IMR-90 (cell line): ENCODE results near the gene EEF1AKMT1. TPM values are rescaled to one million over a fixed set of nuclear protein-coding genes. Genes with fewer than 3 reads are reported as not detected.
A peak's percentile ranks its signal among the peaks of the same experiment; 100 is the strongest.

Source experiments
- ATAC-seq: fragments of 200-7000 bp; cut with Tn5 transposase; 2 replicates; pipeline ENCODE4 v1.9.1; 2020; ENCODE audit warnings: low read depth, mild to moderate bottlenecking, moderate library complexity
- BruUV-seq: library from RNA; stranded (reverse); fragments of 400-500 nt; replicated peaks from 2 replicates; lab custom pipeline; 2021; lab: Mats Ljungman, UMichigan
- CTCF ChIA-PET: fragments of 300-600 bp; formaldehyde crosslinking; extraction: SDS; loops from one replicate; lab custom pipeline; 2021; ENCODE audit warnings: antibody characterized with exemption; lab: Yijun Ruan, JAX
- POLR2A ChIA-PET: fragments of 300-600 bp; sonication (Branson Sonifier 250); formaldehyde crosslinking; loops from one replicate; lab custom pipeline; 2022; ENCODE audit warnings: antibody characterized with exemption; ENCODE audit not compliant: unreplicated experiment; lab: Charles Lee
- DNase-seq: peaks from one replicate; pipeline ENCODE4 v3.0.0; 2013
- H2AFZ ChIP-seq: replicated peaks from 2 replicates; pipeline ENCODE3; 2013; ENCODE audit warnings: low read length, mild to moderate bottlenecking; ENCODE audit not compliant: poor library complexity
- H2AK5ac ChIP-seq: 2 replicates; pipeline ENCODE4 v1.6.1; 2013; ENCODE audit warnings: low read depth, low read length, inconsistent platforms
- H2AK9ac ChIP-seq: replicated peaks from 2 replicates; pipeline ENCODE3; 2013; ENCODE audit warnings: mild to moderate bottlenecking, low read depth, low read length, moderate library complexity; ENCODE audit not compliant: poor library complexity
- H2BK120ac ChIP-seq: 2 replicates; pipeline ENCODE4 v1.6.1; 2013; ENCODE audit warnings: low read depth, low read length, inconsistent platforms
- H2BK15ac ChIP-seq: 3 replicates; pipeline ENCODE4 v1.6.1; 2013; ENCODE audit warnings: low read depth, low read length, inconsistent platforms
- H2BK20ac ChIP-seq: 2 replicates; pipeline ENCODE4 v1.6.1; 2013; ENCODE audit warnings: low read depth, mild to moderate bottlenecking, inconsistent platforms, low read length, moderate library complexity
- H2BK5ac ChIP-seq: 2 replicates; pipeline ENCODE4 v1.6.1; 2013; ENCODE audit warnings: mild to moderate bottlenecking, low read depth, low read length, inconsistent platforms; ENCODE audit not compliant: poor library complexity, severe bottlenecking
- H3K14ac ChIP-seq: replicated peaks from 2 replicates; pipeline ENCODE4 v1.6.1; 2013; ENCODE audit warnings: low read depth, low read length, inconsistent platforms
- H3K18ac ChIP-seq: 2 replicates; pipeline ENCODE4 v1.6.1; 2013; ENCODE audit warnings: low read depth, low read length, control low read depth
- H3K23ac ChIP-seq: 2 replicates; pipeline ENCODE4 v1.6.1; 2013; ENCODE audit warnings: low read depth, low read length, inconsistent platforms
- H3K27ac ChIP-seq: 2 replicates; pipeline ENCODE4 v1.5.1; 2013; ENCODE audit warnings: mild to moderate bottlenecking, control low read depth, low read length; ENCODE audit not compliant: insufficient read depth
- H3K27me3 ChIP-seq: 2 replicates; pipeline ENCODE4 v1.6.1; 2013; ENCODE audit warnings: low read length; ENCODE audit not compliant: control insufficient read depth, insufficient read depth
- H3K36me3 ChIP-seq: 2 replicates; pipeline ENCODE4 v1.6.1; 2013; ENCODE audit warnings: low read length, mixed read lengths; ENCODE audit not compliant: control insufficient read depth, insufficient read depth
- H3K4ac ChIP-seq: 2 replicates; pipeline ENCODE4 v1.6.1; 2013; ENCODE audit warnings: low read depth, low read length, inconsistent platforms
- H3K4me1 ChIP-seq: 2 replicates; pipeline ENCODE4 v1.6.1; 2013; ENCODE audit warnings: low read length, mixed read lengths; ENCODE audit not compliant: control insufficient read depth, insufficient read depth
- H3K4me2 ChIP-seq: 2 replicates; pipeline ENCODE4 v1.6.1; 2013; ENCODE audit warnings: low read depth, mild to moderate bottlenecking, control low read depth, low read length, moderate library complexity
- H3K4me3 ChIP-seq: 2 replicates; pipeline ENCODE4 v1.5.1; 2013; ENCODE audit warnings: low read depth, mild to moderate bottlenecking, control low read depth, low read length, moderate library complexity; ENCODE audit not compliant: insufficient read depth
- H3K56ac ChIP-seq: 2 replicates; pipeline ENCODE4 v1.6.1; 2013; ENCODE audit warnings: low read length, inconsistent platforms; ENCODE audit not compliant: insufficient read depth; ENCODE audit errors: extremely low read depth
- H3K79me1 ChIP-seq, 2 experiments: 2 replicates each; pipeline ENCODE4 v1.6.1; 2013; ENCODE audit warnings: low read length in 2 of 2, inconsistent platforms in 1 of 2, low read depth in 1 of 2
- H3K9ac ChIP-seq: 2 replicates; pipeline ENCODE4 v1.6.1; 2013; ENCODE audit warnings: low read depth, low read length, control low read depth
- H3K9me1 ChIP-seq: 2 replicates; pipeline ENCODE4 v1.6.1; 2013; ENCODE audit warnings: low read length, inconsistent platforms; ENCODE audit not compliant: insufficient read depth
- H3K9me3 ChIP-seq: 2 replicates; pipeline ENCODE4 v1.6.1; 2013; ENCODE audit warnings: low read length; ENCODE audit not compliant: control insufficient read depth, insufficient read depth
- H4K20me1 ChIP-seq: 2 replicates; pipeline ENCODE4 v1.6.1; 2013; ENCODE audit warnings: low read length, inconsistent platforms; ENCODE audit not compliant: insufficient read depth
- H4K5ac ChIP-seq: 2 replicates; pipeline ENCODE4 v1.6.1; 2013; ENCODE audit warnings: mild to moderate bottlenecking, low read depth, low read length, control low read depth
- H4K8ac ChIP-seq, 2 experiments: 2 replicates each; pipeline ENCODE4 v1.6.1; 2013; ENCODE audit warnings: low read depth in 2 of 2, low read length in 2 of 2, control low read depth in 1 of 2, inconsistent platforms in 1 of 2
- H4K91ac ChIP-seq: 2 replicates; pipeline ENCODE4 v1.6.1; 2013; ENCODE audit warnings: low read depth, low read length, inconsistent platforms; ENCODE audit not compliant: insufficient read depth
- BHLHE40 ChIP-seq: fragments of 150-350 bp; IDR thresholded peaks from 2 replicates; pipeline ENCODE4 v1.6.1; 2016; ENCODE audit warnings: mild to moderate bottlenecking, low read depth, low read length
- CEBPB ChIP-seq: IDR thresholded peaks from 2 replicates; pipeline ENCODE4 v1.6.1; 2012; ENCODE audit warnings: low read depth, low read length, improper control_type of control experiment
- CHD1 ChIP-seq: IDR thresholded peaks from 2 replicates; pipeline ENCODE4 v1.6.1; 2012; ENCODE audit warnings: low read depth, low read length, improper control_type of control experiment
- CTCF ChIP-seq: conservative IDR thresholded peaks from 2 replicates; pipeline ENCODE4 v1.5.1; 2012; ENCODE audit warnings: mild to moderate bottlenecking, low read depth, low read length, improper control_type of control experiment
- ELK1 ChIP-seq: fragments of 150-350 bp; IDR thresholded peaks from 2 replicates; pipeline ENCODE4 v1.6.1; 2016; ENCODE audit warnings: low read depth, mild to moderate bottlenecking, low read length, moderate library complexity, borderline replicate concordance
- FOS ChIP-seq: fragments of 150-350 bp; IDR thresholded peaks from 2 replicates; pipeline ENCODE4 v1.6.1; 2016; ENCODE audit warnings: low read depth, low read length
- MAFK ChIP-seq: IDR thresholded peaks from 2 replicates; pipeline ENCODE4 v1.6.1; 2012; ENCODE audit warnings: low read depth, low read length, improper control_type of control experiment
- MAZ ChIP-seq: IDR thresholded peaks from 2 replicates; pipeline ENCODE4 v1.6.1; 2012; ENCODE audit warnings: low read depth, mild to moderate bottlenecking, low read length, improper control_type of control experiment, moderate library complexity, borderline replicate concordance
- MXI1 ChIP-seq: IDR thresholded peaks from 2 replicates; pipeline ENCODE4 v1.6.1; 2012; ENCODE audit warnings: low read depth, mild to moderate bottlenecking, low read length, moderate library complexity, borderline replicate concordance
- NFE2L2 ChIP-seq: fragments of 150-350 bp; IDR thresholded peaks from 2 replicates; pipeline ENCODE4 v1.6.1; 2016; ENCODE audit warnings: low read depth, mild to moderate bottlenecking, low read length
- POLR2A ChIP-seq: IDR thresholded peaks from 2 replicates; pipeline ENCODE4 v1.6.1; 2012; ENCODE audit warnings: mild to moderate bottlenecking, low read depth, low read length
- RAD21 ChIP-seq: IDR thresholded peaks from 2 replicates; pipeline ENCODE4 v1.6.1; 2012; ENCODE audit warnings: low read length, improper control_type of control experiment
- RCOR1 ChIP-seq: IDR thresholded peaks from 2 replicates; pipeline ENCODE4 v1.6.1; 2012; ENCODE audit warnings: mild to moderate bottlenecking, low read length, improper control_type of control experiment; ENCODE audit not compliant: insufficient replicate concordance
- RFX5 ChIP-seq: IDR thresholded peaks from 2 replicates; pipeline ENCODE4 v1.8.0; 2012; ENCODE audit warnings: low read depth, mild to moderate bottlenecking, low read length, moderate library complexity
- SMC3 ChIP-seq: fragments of 150-350 bp; IDR thresholded peaks from 2 replicates; pipeline ENCODE4 v1.6.1; 2016; ENCODE audit warnings: low read depth, mild to moderate bottlenecking, antibody characterized with exemption, low read length, moderate library complexity
- USF2 ChIP-seq: fragments of 150-350 bp; IDR thresholded peaks from 2 replicates; pipeline ENCODE4 v1.6.1; 2017; ENCODE audit warnings: mild to moderate bottlenecking, antibody characterized with exemption, low read length, low read depth
- WGBS, 2 experiments: methylation state at CpG; one replicate each; pipeline versions ENCODE4 v1.1.5 to v1.1.7; 2013; ENCODE audit warnings: missing lambda C conversion rate in 2 of 2; ENCODE audit not compliant: insufficient read length in 1 of 2; ENCODE audit errors: extremely low coverage in 2 of 2; 5-methylcytosine and 5-hydroxymethylcytosine counted together
- dilution Hi-C: fragments of 300-500 bp; cut with HindIII; formaldehyde crosslinking; loops from one replicate; pipeline ENCODE4 v1.14.3; 2018; ENCODE audit warnings: low sequenced_read_pairs; ENCODE audit not compliant: unreplicated experiment
- in situ Hi-C: fragments of 300-500 bp; cut with MboI; formaldehyde crosslinking; loops from 3 replicates; pipeline ENCODE4 v1.14.3; 2019; ENCODE audit warnings: low sequenced_read_pairs, inconsistent platforms, mixed read lengths
- intact Hi-C: fragments of 100-400 bp; cut with micrococcal nuclease; formaldehyde crosslinking; loops from 2 replicates; pipeline ENCODE4 v1.10.0; 2022
- polyA plus RNA-seq, 3 experiments: library from polyadenylated mRNA; depleted of rRNA; stranded (reverse); fragments of >200 nt; gene quantifications; 2 replicates each; pipeline ENCODE4 v1.2.3, GENCODE V29; 2012; ENCODE audit warnings: low replicate concordance in 1 of 3
- total RNA-seq: library from RNA; depleted of rRNA; stranded (reverse); fragments of >200 nt; gene quantifications from 2 replicates; pipeline ENCODE4 v1.2.3, GENCODE V29; 2012

EEF1AKMT1 gene
- total and polyA plus RNA-seq, 2 of the 4 experiments (the other 2 are of a cell fraction): 10.0 to 10.6 TPM

- Histone ChIP-seq H3K14ac (no peak overlapping the region), H3K4me2 (no peak overlapping the region), H2AK5ac (no peak overlapping the region), H3K4me3 (no peak overlapping the region), H3K27ac (no peak overlapping the region), H3K23ac (no peak overlapping the region), H4K20me1 (peaks cover 7% of the 10 kb centered on the region; the same call in 1 of the 2 replicates), H3K27me3 (no peaks in the 10 kb centered on the region), H2BK20ac (no peak overlapping the region), H2AK9ac (no peak overlapping the region), H4K91ac (no peak overlapping the region), H3K36me3 (peaks cover 16% of the 10 kb centered on the region), H3K9me3 (no peaks in the 10 kb centered on the region), H3K56ac (no peak overlapping the region), H3K79me1 (peaks cover 0 to 7% of the 10 kb centered on the region in 2 experiments; a peak in 1 of 4 replicates), H2AFZ (no peak overlapping the region), H3K4ac (no peak overlapping the region), H4K8ac (no peak overlapping the region), H2BK120ac (no peak overlapping the region), H3K9me1 (peaks cover 4% of the 10 kb centered on the region), H2BK15ac (no peak overlapping the region), H3K9ac (no peak overlapping the region), H2BK5ac (no peak overlapping the region), H3K4me1 (peaks cover 5% of the 10 kb centered on the region), H4K5ac (no peak overlapping the region), H3K18ac (no peak overlapping the region)
- ChIA-PET POLR2A (no interaction called here), CTCF (no interaction called here)
- in situ Hi-C loops (no loop called here), dilution Hi-C loops (no loop called here), intact Hi-C loops (no loop called here)
- ATAC-seq: no peak
- DNase-seq: peak; percentile 26
- WGBS, 2 experiments: no CpG with 5 or more reads among the region's 1 CpG
- TF ChIP-seq RFX5 (no peak), RCOR1 (no peak), USF2 (no peak), ELK1 (no peak), CTCF (no peak), POLR2A (no peak), MXI1 (no peak), BHLHE40 (no peak), MAFK (no peak), NFE2L2 (no peak), CHD1 (no peak), RAD21 (no peak), MAZ (no peak), FOS (no peak), SMC3 (no peak), CEBPB (no peak)
- BruUV-seq: no TSS peak
Observed at GRCh38 chr13:20788312-20788711, 14.6 kb upstream of the EEF1AKMT1 start.
